ENCODE measurements around the gene SYT2.

DNA sequence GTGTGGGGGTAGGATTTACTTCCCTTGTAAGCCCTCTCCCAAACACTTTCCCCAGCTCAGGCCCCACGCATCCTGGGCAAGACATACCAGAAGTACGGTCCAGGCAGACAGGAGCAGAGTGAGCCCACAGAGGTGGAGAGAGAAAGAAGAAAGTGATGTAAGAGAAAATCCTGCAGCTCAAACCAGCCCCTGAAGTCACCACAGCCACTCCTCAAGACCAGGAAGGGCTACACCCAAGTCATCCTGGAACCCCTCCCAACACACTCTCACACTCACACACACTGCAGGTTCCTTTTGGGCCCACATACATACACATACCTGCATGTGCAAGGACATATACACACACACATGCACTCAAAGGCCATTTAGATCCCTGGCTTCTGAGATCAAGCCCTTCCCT is 106.8 kb downstream of the SYT2 start:
- no peak for TF ChIP-seq CTCF (conservative IDR thresholded peaks at IDR 0.05 in 1 of 2, IDR thresholded peaks at IDR 0.05 in 1 of 2; ENCODE audit: low read depth in 1 of 2, low read length in 2 of 2)
- TF ChIP-seq EZH2 (IDR thresholded peaks at IDR 0.05; ENCODE audit: low read length, missing control alignments), result no peak
